HepG2 (cell line): ENCODE results near the gene CDC42EP1. TPM values are rescaled to one million over a fixed set of nuclear protein-coding genes. Genes with fewer than 3 reads are reported as not detected.

Experiments
- ATAC-seq: fragments of 200-7000 bp; cut with Tn5 transposase; 3 replicates; pipeline ENCODE4 v1.9.1; 2020; ENCODE audit warnings: mild to moderate bottlenecking, moderate library complexity
- BruUV-seq: library from RNA; stranded (reverse); fragments of 400-500 nt; replicated peaks from 2 replicates; lab custom pipeline; 2021; lab: Mats Ljungman, UMichigan
- CTCF ChIA-PET: fragments of 300-600 bp; formaldehyde crosslinking; extraction: SDS; loops from one replicate; lab custom pipeline; 2021; ENCODE audit warnings: low total read pairs, inconsistent platforms, low intra/inter-chr PET ratio; lab: Yijun Ruan, JAX
- POLR2A ChIA-PET: fragments of 350-600 bp; sonication (Branson Sonifier 250); formaldehyde crosslinking; loops from one replicate; lab custom pipeline; 2020; ENCODE audit warnings: antibody characterized with exemption, inconsistent platforms; lab: Yijun Ruan, JAX
- DNase-seq: peaks from one replicate; pipeline ENCODE4 v3.0.0-alpha.2; 2015; ENCODE audit warnings: low spot score
- FAIRE-seq: peaks from 3 replicates; lab custom pipeline; 2011; peaks lifted over from hg19 to GRCh38; lab: Jason Lieb, UNC
- H2AFZ ChIP-seq: one replicate; pipeline ENCODE4 v1.6.1; 2011; ENCODE audit warnings: low read length, inconsistent platforms
- H3K27ac ChIP-seq: fragments of 300-600 bp; 3 replicates; pipeline ENCODE4 v1.8.0; 2011; ENCODE audit warnings: mixed run types, mild to moderate bottlenecking, mixed read lengths, low read length, inconsistent platforms; ENCODE audit not compliant: insufficient read depth; ENCODE audit errors: extremely low read length
- H3K27me3 ChIP-seq, 2 experiments: fragments of 200-600 bp in 1 of 2; 2 replicates in 1 of 2; 3 replicates in 1 of 2; pipeline versions ENCODE4 v1.6.0 to v1.8.0; 2011; ENCODE audit warnings: low read length in 2 of 2, mild to moderate bottlenecking in 2 of 2, moderate library complexity in 2 of 2, inconsistent platforms in 1 of 2; ENCODE audit not compliant: insufficient read depth in 2 of 2, control insufficient read depth in 1 of 2
- H3K36me3 ChIP-seq, 2 experiments: fragments of 200-600 bp in 1 of 2; replicated peaks in 1 of 2; 2 replicates in 1 of 2; 3 replicates in 1 of 2; pipeline versions ENCODE4 v1.5.1 to v1.8.0; 2011; ENCODE audit warnings: low read length in 2 of 2, inconsistent platforms in 1 of 2; ENCODE audit not compliant: insufficient read depth in 2 of 2, control insufficient read depth in 1 of 2
- H3K4me1 ChIP-seq: 2 replicates; pipeline ENCODE4 v1.5.1; 2012; ENCODE audit warnings: low read length, inconsistent platforms; ENCODE audit not compliant: insufficient read depth
- H3K4me2 ChIP-seq: 2 replicates; pipeline ENCODE4 v1.6.0; 2011; ENCODE audit warnings: low read depth, low read length, inconsistent platforms
- H3K4me3 ChIP-seq, 3 experiments: fragments of 200-600 bp in 1 of 3; sonication (generic), shearing (Covaris generic) in 1 of 3; replicated peaks in 1 of 3; 2 replicates each; pipeline ENCODE4 v1.5.1; 2011 to 2016; ENCODE audit warnings: low read length in 3 of 3, inconsistent platforms in 2 of 3, low read depth in 2 of 3, mild to moderate bottlenecking in 2 of 3, control low read depth in 1 of 3, mixed read lengths in 1 of 3; ENCODE audit not compliant: insufficient read depth in 1 of 3
- H3K79me2 ChIP-seq: one replicate; pipeline ENCODE4 v1.6.1; 2011; ENCODE audit warnings: low read length, inconsistent platforms; ENCODE audit not compliant: insufficient read depth
- H3K9ac ChIP-seq: 2 replicates; pipeline ENCODE4 v1.6.0; 2011; ENCODE audit warnings: mild to moderate bottlenecking, low read depth, low read length, inconsistent platforms; ENCODE audit not compliant: insufficient read depth
- H3K9me3 ChIP-seq: 2 replicates; pipeline ENCODE4 v1.5.1; 2012; ENCODE audit warnings: mild to moderate bottlenecking, low read length
- H4K20me1 ChIP-seq: 2 replicates; pipeline ENCODE4 v1.6.0; 2011; ENCODE audit warnings: inconsistent platforms, mild to moderate bottlenecking, low read length, moderate library complexity; ENCODE audit not compliant: insufficient read depth
- FIP1L1 ChIP-seq: fragments of 200-400 bp; formaldehyde crosslinking; IDR thresholded peaks from 2 replicates; pipeline ENCODE4 v1.6.1; 2018; ENCODE audit warnings: low read depth, mild to moderate bottlenecking, low read length, moderate library complexity, borderline replicate concordance; ENCODE audit not compliant: insufficient read depth
- HOXA9 ChIP-seq: sonication (generic); formaldehyde crosslinking; IDR thresholded peaks from 2 replicates; pipeline ENCODE4 v1.8.1; 2022; ENCODE audit warnings: missing genetic modification reagents, mild to moderate bottlenecking, moderate library complexity, borderline replicate concordance
- PAF1 ChIP-seq: IDR thresholded peaks from 2 replicates; pipeline ENCODE4 v1.6.1; 2016; ENCODE audit warnings: missing genetic modification reagents, missing compliant biosample characterization
- POLR2A ChIP-seq, 2 experiments: IDR thresholded peaks; 2 replicates each; pipeline ENCODE4 v1.6.1; 2011; ENCODE audit warnings: low read depth in 2 of 2, low read length in 2 of 2, mild to moderate bottlenecking in 1 of 2, moderate library complexity in 1 of 2; ENCODE audit not compliant: insufficient read depth in 1 of 2
- ZNF564 ChIP-seq: sonication (generic); formaldehyde crosslinking; IDR thresholded peaks from 2 replicates; pipeline ENCODE4 v1.8.1; 2023; ENCODE audit warnings: mild to moderate bottlenecking, missing genetic modification reagents
- ZNF747 ChIP-seq: sonication (generic); formaldehyde crosslinking; IDR thresholded peaks from 2 replicates; pipeline ENCODE4 v1.8.1; 2023; ENCODE audit warnings: missing genetic modification reagents, mild to moderate bottlenecking, borderline replicate concordance
- WGBS: methylation state at CpG from one replicate; pipeline ENCODE4 v1.1.6; 2017; ENCODE audit warnings: low lambda C conversion rate; 5-methylcytosine and 5-hydroxymethylcytosine counted together
- in situ Hi-C: cut with HindIII; loops from 2 replicates; pipeline ENCODE4 v1.10.0; 2017; ENCODE audit warnings: low pct_unique_long_range_greater_than_20kb; ENCODE audit not compliant: extremely low pct_ligation_motif_present
- intact Hi-C: fragments of 100-400 bp; cut with micrococcal nuclease; formaldehyde crosslinking; loops from one replicate; pipeline ENCODE4 v1.10.0; 2022; ENCODE audit not compliant: unreplicated experiment
- polyA plus RNA-seq, 8 experiments: library from polyadenylated mRNA; depleted of rRNA in 3 of 8; stranded (reverse) in 7 of 8; unstranded in 1 of 8; fragments of >200 nt; fragmentation: Illumina TruSeq in 4 of 8; extraction: Trizol in 4 of 8; gene quantifications; 2 replicates each; pipeline versions ENCODE4 v1.2.1 to v1.2.3, GENCODE V29; 2011 to 2016; ENCODE audit warnings: low read depth in 4 of 8, missing spikeins in 1 of 8, mixed read lengths in 1 of 8; ENCODE audit not compliant: insufficient read depth in 1 of 8
- total RNA-seq, 5 experiments: library from RNA; depleted of rRNA; stranded (reverse); fragments of >200 nt; fragmentation: Illumina TruSeq; extraction: Trizol; gene quantifications; 2 replicates each; pipeline ENCODE4 v1.2.3, GENCODE V29; 2016; ENCODE audit warnings: low read depth in 1 of 5
- TF ChIP-seq, protein P1 (sequence below): fragments of 450-650 bp; IDR thresholded peaks from 2 replicates; pipeline ENCODE4 v1.6.1; 2017

CDC42EP1 gene
- total and polyA plus RNA-seq, 2 of the 13 experiments (the other 11 are each of a cell fraction or from before 2014, with no cell fraction given), result 17.1 to 29.5 TPM

DNA sequence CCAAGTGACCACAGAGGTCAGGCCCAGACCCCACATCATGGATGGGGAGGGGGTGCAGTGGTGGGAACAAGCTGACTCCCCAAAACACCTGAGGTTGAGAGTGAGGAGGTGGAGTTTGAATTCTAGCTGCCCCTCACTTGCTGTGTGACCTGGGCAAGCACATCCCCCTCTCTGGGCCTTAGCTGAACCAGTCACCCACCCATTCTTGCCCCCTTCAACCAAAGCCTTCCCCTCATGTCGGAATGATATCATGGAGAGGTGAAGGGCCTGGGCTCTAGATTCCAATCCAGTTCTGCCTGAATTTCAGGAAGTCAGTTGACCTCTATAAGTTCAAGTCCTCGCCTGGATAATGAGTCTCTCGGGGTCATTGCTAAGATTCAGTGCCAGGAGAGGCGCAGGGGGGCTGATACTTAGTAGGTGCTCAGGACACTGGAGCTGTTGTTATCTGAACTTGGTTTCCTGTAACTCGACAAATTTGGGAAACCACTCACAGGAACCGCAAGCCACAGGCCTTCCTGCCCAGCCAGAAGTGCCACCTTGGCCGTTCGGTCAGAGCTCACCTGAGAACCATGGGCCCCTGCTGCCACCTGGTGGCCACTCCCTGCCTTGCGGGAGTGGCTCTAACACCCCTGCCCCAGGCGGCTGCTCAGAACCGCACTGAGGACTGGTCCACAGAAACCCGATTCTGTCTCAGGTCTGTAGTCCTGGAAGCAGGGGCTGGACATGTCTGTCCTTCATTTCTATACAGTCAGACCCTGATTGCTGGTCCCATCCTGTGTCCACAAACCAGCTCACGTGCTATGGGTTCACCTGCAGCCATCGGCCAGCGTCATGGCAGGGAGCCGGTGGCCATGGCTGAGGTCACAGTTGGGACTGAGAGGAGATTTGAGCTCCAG lies 6.9 kb downstream of the CDC42EP1 start (continued):
- TF ChIP-seq FIP1L1 (no peak), ZNF747 (CRISPR knock-in tag) (0 out of 2 replicates have a peak, but pooled peaks have one; percentile 46), ZNF564 (CRISPR knock-in tag) (0 out of 2 replicates have a peak, but pooled peaks have one; percentile 48)
- TF ChIP-seq, protein P1, sequence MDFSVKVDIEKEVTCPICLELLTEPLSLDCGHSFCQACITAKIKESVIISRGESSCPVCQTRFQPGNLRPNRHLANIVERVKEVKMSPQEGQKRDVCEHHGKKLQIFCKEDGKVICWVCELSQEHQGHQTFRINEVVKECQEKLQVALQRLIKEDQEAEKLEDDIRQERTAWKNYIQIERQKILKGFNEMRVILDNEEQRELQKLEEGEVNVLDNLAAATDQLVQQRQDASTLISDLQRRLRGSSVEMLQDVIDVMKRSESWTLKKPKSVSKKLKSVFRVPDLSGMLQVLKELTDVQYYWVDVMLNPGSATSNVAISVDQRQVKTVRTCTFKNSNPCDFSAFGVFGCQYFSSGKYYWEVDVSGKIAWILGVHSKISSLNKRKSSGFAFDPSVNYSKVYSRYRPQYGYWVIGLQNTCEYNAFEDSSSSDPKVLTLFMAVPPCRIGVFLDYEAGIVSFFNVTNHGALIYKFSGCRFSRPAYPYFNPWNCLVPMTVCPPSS, result no peak

DNA sequence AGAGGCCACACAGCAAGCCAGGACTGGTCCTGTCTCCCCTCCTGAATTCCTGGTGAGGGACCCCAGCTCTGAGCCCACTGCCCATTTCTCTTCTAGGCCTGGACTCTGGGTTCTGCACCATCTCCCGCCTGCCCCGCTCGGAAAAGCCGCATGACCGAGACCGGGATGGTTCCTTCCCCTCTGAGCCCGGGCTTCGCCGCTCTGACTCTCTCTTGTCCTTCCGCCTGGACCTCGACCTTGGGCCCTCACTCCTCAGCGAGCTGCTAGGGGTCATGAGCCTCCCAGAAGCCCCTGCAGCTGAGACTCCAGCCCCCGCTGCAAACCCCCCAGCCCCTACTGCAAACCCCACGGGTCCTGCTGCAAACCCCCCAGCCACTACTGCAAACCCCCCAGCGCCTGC lies 7.7 kb downstream of the CDC42EP1 start:
- TF ChIP-seq PAF1 (CRISPR knock-in tag), result peak; percentile 1; the same call in 1 of the 2 replicates
- TF ChIP-seq HOXA9 (CRISPR knock-in tag), result no peak
- TF ChIP-seq POLR2A (IDR thresholded peaks at IDR 0.05; ENCODE audit: insufficient read depth in 1 of 2, low read depth in 2 of 2, low read length in 2 of 2), result 0 out of 4 replicates have a peak, but pooled peaks of 1 of the 2 experiments have one; percentile 1
- Histone ChIP-seq H2AFZ (no peak overlapping the region), H3K4me3 (no peak overlapping the region), H3K9me3 (no peaks in the 10 kb centered on the region), H3K36me3 (peaks cover 12 to 31% of the 10 kb centered on the region in 2 experiments), H3K9ac (no peak overlapping the region), H3K27ac (peak overlapping the region; percentile 67), H3K79me2 (peaks cover 34% of the 10 kb centered on the region), H4K20me1 (peaks cover 42% of the 10 kb centered on the region), H3K27me3 (no peaks in the 10 kb centered on the region), H3K4me1 (peaks cover 82% of the 10 kb centered on the region), H3K4me2 (no peak overlapping the region)
- 86% methylated on average over 14 of the region's 15 CpGs for WGBS
- in situ Hi-C loops, result no loop called here
- ChIA-PET POLR2A (interaction anchor here (1.0 to 17.5 kb wide), 12 partner anchors 8 to 95 kb away, joined by 3 to 976 read pairs (median 8); partner anchors contain the start of genes CDC42EP1, LGALS2 and PDXP), CTCF (interaction anchor here (1.4 to 5.4 kb wide), 4 partner anchors 20 to 28 kb away, joined by 4 to 66 read pairs (median 17); no protein-coding TSS in a partner anchor)
- intact Hi-C loops, result no loop called here
- no peak for DNase-seq
- no peak for FAIRE-seq
- BruUV-seq, result no TSS peak
- no peak for ATAC-seq
